GM23248 (cell line): ENCODE measurements around the gene TEX261. TPM values are rescaled to one million over a fixed set of nuclear protein-coding genes. Genes with fewer than 3 reads are reported as not detected.

Experiments
- DNase-seq: peaks from one replicate; pipeline ENCODE4 v3.0.0-alpha.2; 2015
- H2AFZ ChIP-seq: fragments of 200-600 bp; sonication (generic); 2 replicates; pipeline ENCODE4 v1.6.1; 2016; ENCODE audit warnings: antibody characterized with exemption
- H3F3A ChIP-seq: fragments of 200-600 bp; sonication (generic); 2 replicates; pipeline ENCODE4 v1.6.1; 2016; ENCODE audit warnings: mild to moderate bottlenecking, antibody characterized with exemption, mixed run types; ENCODE audit not compliant: insufficient read depth
- H3K27ac ChIP-seq: fragments of 200-600 bp; sonication (generic); 2 replicates; pipeline ENCODE4 v1.5.1; 2016; ENCODE audit warnings: mild to moderate bottlenecking
- H3K27me3 ChIP-seq: fragments of 200-600 bp; sonication (generic); replicated peaks from 2 replicates; pipeline ENCODE4 v1.6.1; 2016; ENCODE audit warnings: mild to moderate bottlenecking; ENCODE audit not compliant: insufficient read depth
- H3K36me3 ChIP-seq: fragments of 200-600 bp; sonication (generic); 2 replicates; pipeline ENCODE4 v1.6.1; 2016; ENCODE audit warnings: low read depth, mild to moderate bottlenecking
- H3K4me1 ChIP-seq: fragments of 200-600 bp; sonication (generic); 2 replicates; pipeline ENCODE4 v1.6.1; 2016; ENCODE audit warnings: mild to moderate bottlenecking; ENCODE audit not compliant: insufficient read depth
- H3K4me2 ChIP-seq: fragments of 200-600 bp; sonication (generic); one replicate; pipeline ENCODE4 v1.6.1; 2016; ENCODE audit warnings: mild to moderate bottlenecking; ENCODE audit not compliant: unreplicated experiment
- H3K4me3 ChIP-seq: fragments of 200-600 bp; sonication (generic); 2 replicates; pipeline ENCODE4 v1.5.1; 2016; ENCODE audit warnings: mild to moderate bottlenecking
- H3K79me2 ChIP-seq: fragments of 200-600 bp; sonication (generic); 2 replicates; pipeline ENCODE4 v1.6.1; 2016; ENCODE audit warnings: mild to moderate bottlenecking; ENCODE audit not compliant: insufficient read depth
- H3K9ac ChIP-seq: fragments of 200-600 bp; sonication (generic); 2 replicates; pipeline ENCODE4 v1.6.1; 2016; ENCODE audit warnings: mild to moderate bottlenecking
- H3K9me2 ChIP-seq: fragments of 200-600 bp; sonication (generic); 2 replicates; pipeline ENCODE4 v1.6.1; 2016; ENCODE audit warnings: mixed run types, mild to moderate bottlenecking, moderate library complexity; ENCODE audit not compliant: insufficient read depth
- H3K9me3 ChIP-seq: fragments of 200-600 bp; sonication (generic); one replicate; pipeline ENCODE4 v1.6.1; 2017; ENCODE audit warnings: low read depth
- H4K20me1 ChIP-seq: fragments of 200-600 bp; sonication (generic); 2 replicates; pipeline ENCODE4 v1.6.0; 2016; ENCODE audit not compliant: insufficient read depth
- EZH2 ChIP-seq: fragments of 200-600 bp; sonication (generic); IDR thresholded peaks from 2 replicates; pipeline ENCODE4 v1.6.1; 2018; ENCODE audit warnings: antibody characterized with exemption, mild to moderate bottlenecking; ENCODE audit not compliant: insufficient read depth, poor library complexity, severe bottlenecking
- EZH2phosphoT487 ChIP-seq: fragments of 200-600 bp; sonication (generic); IDR thresholded peaks from 2 replicates; pipeline ENCODE4 v1.6.1; 2018; ENCODE audit warnings: antibody characterized with exemption, moderate library complexity, mild to moderate bottlenecking, low read depth; ENCODE audit not compliant: insufficient read depth
- WGBS, 2 experiments: methylation state at CpG; one replicate each; pipeline ENCODE4 v1.1.6; 2015 to 2017; ENCODE audit warnings: low lambda C conversion rate in 2 of 2, low coverage in 1 of 2; ENCODE audit errors: missing lambda C conversion rate in 2 of 2; 5-methylcytosine and 5-hydroxymethylcytosine counted together
- in situ Hi-C: fragments of 300-500 bp; cut with MboI; formaldehyde crosslinking; loops from 2 replicates; pipeline ENCODE4 v1.15.0; 2020
- polyA plus RNA-seq: library from polyadenylated mRNA; unstranded; fragments of >200 nt; fragmentation: Nextera tagmentation; extraction: Ambion mirVana; gene quantifications from 2 replicates; pipeline ENCODE4 v1.2.1, GENCODE V29; 2016
- total RNA-seq: library from RNA; depleted of rRNA; stranded (reverse); fragments of >200 nt; shearing (Covaris generic); gene quantifications from 2 replicates; pipeline ENCODE4 v1.2.3, GENCODE V29; 2014

TEX261 gene
- total and polyA plus RNA-seq, 2 experiments from 2014 or later = 54.1 to 64.1 TPM

DNA sequence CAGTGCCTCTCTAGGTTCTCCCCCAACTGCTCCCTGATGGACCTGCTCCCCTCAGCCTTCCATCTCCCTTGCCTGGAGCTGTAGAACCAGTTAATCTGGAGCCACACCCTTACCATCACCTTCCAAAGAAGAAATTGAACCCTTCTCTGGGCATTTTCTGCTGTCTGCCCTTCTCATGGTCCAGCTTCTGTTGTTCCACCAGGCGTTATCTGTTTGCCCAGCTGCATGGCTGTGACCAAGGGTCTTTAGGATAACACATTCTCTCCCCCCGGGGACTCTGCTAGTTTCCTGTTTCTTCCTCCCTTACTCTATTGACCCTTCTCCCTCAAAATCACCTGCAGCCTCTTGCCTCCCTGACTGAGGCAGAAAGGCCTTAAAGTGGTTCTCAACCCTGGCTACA is 19.4 kb downstream of the TEX261 start:
- Histone ChIP-seq H3K9me3 (no peaks in the 10 kb centered on the region), H3K9me2 (no peaks in the 10 kb centered on the region), H4K20me1 (no peaks in the 10 kb centered on the region), H3K4me1 (peaks cover 14% of the 10 kb centered on the region), H3K9ac (no peak overlapping the region), H3K36me3 (no peaks in the 10 kb centered on the region), H3K4me3 (no peak overlapping the region), H3K27ac (no peak overlapping the region), H3F3A (peaks cover 14% of the 10 kb centered on the region), H3K27me3 (peaks cover 4% of the 10 kb centered on the region; the same call in 1 of the 2 replicates), H3K4me2 (no peak overlapping the region), H2AFZ (no peak overlapping the region), H3K79me2 (no peaks in the 10 kb centered on the region)
- DNase-seq = no peak
- WGBS, 2 experiments = 92 to 94% methylated on average over 2 of the region's 2 CpGs
- TF ChIP-seq EZH2 (no peak), EZH2phosphoT487 (no peak)
- in situ Hi-C loops = no loop called here

DNA sequence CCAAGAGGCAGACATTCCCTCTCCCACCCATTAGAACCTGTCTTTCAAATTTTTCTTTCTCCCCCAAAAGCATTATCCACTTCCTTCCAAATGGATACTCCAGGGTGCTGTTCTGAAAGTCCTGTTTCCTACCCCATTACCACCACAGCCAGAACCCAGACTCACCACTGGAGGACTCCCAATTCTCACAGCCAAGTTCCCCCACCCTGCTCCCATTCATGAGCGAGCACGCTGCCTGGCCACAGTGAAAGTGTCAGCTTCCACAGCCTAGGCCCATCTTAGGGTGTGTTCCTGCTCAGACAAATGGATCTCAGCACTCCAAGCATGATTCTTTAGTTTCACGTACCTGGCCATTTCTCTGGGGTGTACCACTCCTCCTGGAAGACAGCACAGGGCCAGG is 20.1 kb downstream of the TEX261 start:
- no peak for TF ChIP-seq EZH2
- TF ChIP-seq EZH2phosphoT487 = no peak
- Histone ChIP-seq H3K27me3 (peaks cover 5% of the 10 kb centered on the region; the same call in 1 of the 2 replicates), H2AFZ (no peak overlapping the region), H3K9me2 (no peaks in the 10 kb centered on the region), H3K4me1 (peaks cover 14% of the 10 kb centered on the region), H3K9me3 (no peaks in the 10 kb centered on the region), H3K36me3 (no peaks in the 10 kb centered on the region), H3F3A (peaks cover 14% of the 10 kb centered on the region), H4K20me1 (no peaks in the 10 kb centered on the region), H3K79me2 (no peaks in the 10 kb centered on the region), H3K4me2 (no peak overlapping the region), H3K27ac (no peak overlapping the region), H3K9ac (no peak overlapping the region), H3K4me3 (no peak overlapping the region)
- in situ Hi-C loops = loop anchor here (25.0 kb wide), 1 partner anchor 662 kb away; the partner anchor contains the start of gene FAM136A
- WGBS, 2 experiments = 61 to 75% methylated on average over 3 of the region's 3 CpGs
- no peak for DNase-seq

DNA sequence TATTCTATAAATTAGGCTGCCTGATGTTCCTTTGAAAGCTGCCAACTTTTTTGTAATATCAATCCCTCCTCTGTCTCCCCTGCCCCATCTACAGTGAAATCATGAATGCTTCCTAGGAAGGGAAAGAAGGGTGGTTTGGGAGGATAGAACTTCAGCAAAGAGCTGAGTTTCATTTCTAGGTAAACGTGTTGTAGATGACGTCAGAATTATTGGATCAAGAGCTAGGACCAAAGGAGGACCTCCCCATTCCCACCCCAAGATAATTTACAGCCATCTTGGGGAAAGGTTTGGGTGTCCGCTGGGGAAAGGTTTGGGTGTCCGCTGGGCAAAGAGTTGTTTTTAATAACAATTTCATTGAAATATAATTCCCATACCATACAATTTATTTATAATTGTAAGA is 27.5 kb downstream of the TEX261 start:
- Histone ChIP-seq H3K27ac (no peak overlapping the region), H3K4me1 (no peaks in the 10 kb centered on the region), H3K9ac (no peak overlapping the region), H4K20me1 (no peaks in the 10 kb centered on the region), H3K4me3 (no peak overlapping the region), H3K27me3 (peaks cover 26% of the 10 kb centered on the region; the same call in 1 of the 2 replicates), H3K79me2 (no peaks in the 10 kb centered on the region), H3K36me3 (no peaks in the 10 kb centered on the region), H3F3A (no peaks in the 10 kb centered on the region), H3K9me2 (no peaks in the 10 kb centered on the region), H3K9me3 (no peaks in the 10 kb centered on the region), H2AFZ (no peak overlapping the region), H3K4me2 (no peak overlapping the region)
- no peak for DNase-seq
- in situ Hi-C loops = loop anchor here (25.0 kb wide), 1 partner anchor 655 kb away; the partner anchor contains the start of gene FAM136A
- no peak for TF ChIP-seq EZH2phosphoT487
- no peak for TF ChIP-seq EZH2
- 56 to 59% methylated on average over 4 of the region's 4 CpGs for WGBS, 2 experiments

- Histone ChIP-seq H3K9ac (no peak overlapping the region), H3K4me1 (no peaks in the 10 kb centered on the region), H3K27me3 (peaks cover 26% of the 10 kb centered on the region; the same call in 1 of the 2 replicates), H3K9me3 (no peaks in the 10 kb centered on the region), H3K4me2 (no peak overlapping the region), H3K4me3 (no peak overlapping the region), H2AFZ (no peak overlapping the region), H4K20me1 (no peaks in the 10 kb centered on the region), H3K9me2 (no peaks in the 10 kb centered on the region), H3K27ac (no peak overlapping the region), H3F3A (no peaks in the 10 kb centered on the region), H3K79me2 (no peaks in the 10 kb centered on the region), H3K36me3 (no peaks in the 10 kb centered on the region)
- in situ Hi-C loops = loop anchor here (25.0 kb wide), 1 partner anchor 654 kb away; the partner anchor contains the start of gene FAM136A
- TF ChIP-seq EZH2 = no peak
- no peak for TF ChIP-seq EZH2phosphoT487
- 73 to 74% methylated on average over 4 of the region's 4 CpGs for WGBS, 2 experiments
- no peak for DNase-seq
Observed at GRCh38 chr2:70966681-70967080, 28.0 kb downstream of the TEX261 start.

DNA sequence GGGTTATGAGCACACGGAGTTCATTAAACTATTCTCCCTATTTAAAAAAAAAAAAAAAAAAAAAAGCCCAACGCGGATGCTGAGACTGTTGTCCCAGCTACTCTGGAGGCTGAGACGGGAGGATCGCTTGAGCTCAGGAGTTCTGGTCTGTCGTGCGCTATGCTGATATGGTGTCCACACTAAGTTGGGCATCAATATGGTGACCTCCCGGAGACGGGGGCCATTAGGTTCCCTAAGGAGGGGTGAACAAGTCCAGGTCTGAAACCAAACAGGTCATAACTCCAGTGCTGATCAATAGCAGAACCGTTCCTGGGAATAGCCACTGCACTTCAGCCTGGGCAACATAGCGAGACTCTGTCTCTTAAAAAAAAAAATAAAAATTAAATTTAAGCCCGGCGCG is 29.2 kb downstream of the TEX261 start:
- no peaks in the 10 kb centered on the region for H3K4me1 ChIP-seq
- 58 to 62% methylated on average over 13 to 14 of the region's 14 CpGs for WGBS, 2 experiments
- in situ Hi-C loops = loop anchor here (25.0 kb wide), 1 partner anchor 653 kb away; the partner anchor contains the start of gene FAM136A
- H3K27ac ChIP-seq = no peak overlapping the region
- H4K20me1 ChIP-seq = no peaks in the 10 kb centered on the region
- no peak overlapping the region for H2AFZ ChIP-seq
- peak overlapping the region; percentile 80 for H3K4me3 ChIP-seq
- peak overlapping the region; percentile 95 for H3K4me2 ChIP-seq
- H3K9ac ChIP-seq = no peak overlapping the region
- H3K9me3 ChIP-seq = no peaks in the 10 kb centered on the region
- TF ChIP-seq EZH2phosphoT487 (no peak), EZH2 (no peak)
- no peaks in the 10 kb centered on the region for H3K9me2 ChIP-seq
- H3K27me3 ChIP-seq = peaks cover 25% of the 10 kb centered on the region; the same call in 1 of the 2 replicates
- no peaks in the 10 kb centered on the region for H3F3A ChIP-seq
- DNase-seq = no peak
- H3K79me2 ChIP-seq = no peaks in the 10 kb centered on the region
- no peaks in the 10 kb centered on the region for H3K36me3 ChIP-seq
